K562 (cell line): ENCODE data around the gene PYM1. TPM values are rescaled to one million over a fixed set of nuclear protein-coding genes. Genes with fewer than 3 reads are reported as not detected.

Experiments
- ATAC-seq: fragments of 200-7000 bp; cut with Tn5 transposase; 3 replicates; pipeline ENCODE4 v1.9.1; 2020; ENCODE audit warnings: moderate library complexity
- BruUV-seq: library from RNA; stranded (reverse); fragments of 400-500 nt; replicated peaks from 2 replicates; lab custom pipeline; 2021; lab: Mats Ljungman, UMichigan
- CTCF ChIA-PET: fragments of 300-600 bp; formaldehyde crosslinking; extraction: SDS; loops from one replicate; lab custom pipeline; 2021; ENCODE audit warnings: low intra/inter-chr PET ratio; lab: Yijun Ruan, JAX
- POLR2A ChIA-PET: fragments of 300-600, 350-650 bp; sonication (Branson Sonifier 250); formaldehyde crosslinking; extraction: SDS; loops from one replicate; lab custom pipeline; 2021; ENCODE audit warnings: antibody characterized with exemption, inconsistent platforms; lab: Yijun Ruan, JAX
- DNase-seq, 4 experiments: peaks; one replicate each; pipeline versions ENCODE4 v3.0.0 to v3.0.0-alpha.2; 2011 to 2018; ENCODE audit warnings: low spot score in 3 of 4, mixed read lengths in 3 of 4; ENCODE audit errors: extremely low read depth in 1 of 4
- FAIRE-seq: peaks from 2 replicates; lab custom pipeline; 2011; peaks lifted over from hg19 to GRCh38; lab: Jason Lieb, UNC
- H2AFZ ChIP-seq: 2 replicates; pipeline ENCODE4 v1.6.0; 2011; ENCODE audit warnings: low read depth, low read length, control low read depth, inconsistent platforms
- H3K27ac ChIP-seq: fragments of 200-600 bp; 3 replicates; pipeline ENCODE4 v1.8.0; 2011; ENCODE audit warnings: low read depth, mild to moderate bottlenecking, control low read depth, inconsistent platforms, low read length, moderate library complexity, mixed read lengths; ENCODE audit errors: extremely low read depth
- H3K27me3 ChIP-seq, 2 experiments: fragments of 300-600 bp in 1 of 2; 2 replicates in 1 of 2; 3 replicates in 1 of 2; pipeline versions ENCODE4 v1.6.0 to v1.8.0; 2011; ENCODE audit warnings: inconsistent platforms in 2 of 2, low read length in 2 of 2, mild to moderate bottlenecking in 1 of 2, mixed read lengths in 1 of 2, moderate library complexity in 1 of 2; ENCODE audit not compliant: control insufficient read depth in 2 of 2, insufficient read depth in 2 of 2
- H3K36me3 ChIP-seq: fragments of 300-600 bp; 3 replicates; pipeline ENCODE4 v1.8.0; 2011; ENCODE audit warnings: mild to moderate bottlenecking, low read length, inconsistent platforms; ENCODE audit not compliant: control insufficient read depth, insufficient read depth
- H3K4me1 ChIP-seq, 2 experiments: fragments of 200-600 bp in 1 of 2; replicated peaks in 1 of 2; 2 replicates in 1 of 2; 3 replicates in 1 of 2; pipeline versions ENCODE4 v1.5.1 to v1.8.0; 2011; ENCODE audit warnings: inconsistent platforms in 2 of 2, low read length in 2 of 2, mild to moderate bottlenecking in 1 of 2, mixed read lengths in 1 of 2, moderate library complexity in 1 of 2; ENCODE audit not compliant: control insufficient read depth in 2 of 2, insufficient read depth in 2 of 2
- H3K4me2 ChIP-seq: 2 replicates; pipeline ENCODE4 v1.6.1; 2011; ENCODE audit warnings: low read length, control low read depth, inconsistent platforms, mixed read lengths; ENCODE audit not compliant: insufficient read depth
- H3K4me3 ChIP-seq: fragments of 200-600 bp; sonication (generic), shearing (Covaris generic); 2 replicates; pipeline ENCODE4 v1.5.1; 2016; ENCODE audit warnings: control low read depth, inconsistent platforms
- H3K79me2 ChIP-seq: fragments of 200-600 bp; 3 replicates; pipeline ENCODE4 v1.8.0; 2011; ENCODE audit warnings: low read length, inconsistent platforms; ENCODE audit not compliant: control insufficient read depth, insufficient read depth
- H3K9ac ChIP-seq, 2 experiments: 2 replicates each; pipeline versions ENCODE4 v1.6.0 to v1.6.1; 2011; ENCODE audit warnings: low read depth in 2 of 2, low read length in 2 of 2, control low read depth in 1 of 2, inconsistent platforms in 1 of 2, mild to moderate bottlenecking in 1 of 2, mixed read lengths in 1 of 2; ENCODE audit not compliant: insufficient read depth in 1 of 2
- H3K9me1 ChIP-seq: one replicate; pipeline ENCODE4 v1.6.0; 2011; ENCODE audit warnings: inconsistent platforms, mild to moderate bottlenecking, low read length, moderate library complexity; ENCODE audit not compliant: control insufficient read depth, insufficient read depth
- H3K9me3 ChIP-seq: replicated peaks from 2 replicates; pipeline ENCODE4 v1.5.1; 2011; ENCODE audit warnings: low read depth, low read length, inconsistent platforms; ENCODE audit not compliant: control insufficient read depth, insufficient read depth
- H4K20me1 ChIP-seq: replicated peaks from 2 replicates; pipeline ENCODE4 v1.6.1; 2011; ENCODE audit warnings: low read length, inconsistent platforms, mixed read lengths; ENCODE audit not compliant: control insufficient read depth, insufficient read depth
- CHD2 ChIP-seq: IDR thresholded peaks from 2 replicates; pipeline ENCODE4 v1.6.1; 2011; ENCODE audit warnings: low read depth, low read length
- CHD4 ChIP-seq: fragments of 200-600 bp; sonication (generic); IDR thresholded peaks from 3 replicates; pipeline ENCODE4 v1.6.1; 2012; ENCODE audit warnings: low read depth, mild to moderate bottlenecking, mixed read lengths, low read length, inconsistent platforms; ENCODE audit not compliant: insufficient read depth, insufficient replicate concordance, poor library complexity, severe bottlenecking
- ELK1 ChIP-seq: sonication (generic); formaldehyde crosslinking; IDR thresholded peaks from 2 replicates; pipeline ENCODE4 v1.8.1; 2022; ENCODE audit warnings: missing genetic modification reagents
- FOXJ3 ChIP-seq: sonication (generic); formaldehyde crosslinking; IDR thresholded peaks from 2 replicates; pipeline ENCODE4 v1.4.0; 2020; ENCODE audit warnings: mild to moderate bottlenecking, missing genetic modification reagents
- ILF3 ChIP-seq: fragments of 450-650 bp; IDR thresholded peaks from 2 replicates; pipeline ENCODE4 v1.6.1; 2018; ENCODE audit warnings: antibody characterized with exemption, mild to moderate bottlenecking, moderate library complexity, borderline replicate concordance
- KDM1A ChIP-seq, 2 experiments: fragments of 450-650 bp; IDR thresholded peaks; 2 replicates each; pipeline ENCODE4 v1.6.1; 2016; ENCODE audit warnings: mild to moderate bottlenecking in 2 of 2
- L3MBTL2 ChIP-seq: fragments of 450-650 bp; IDR thresholded peaks from 2 replicates; pipeline ENCODE4 v1.6.1; 2016; ENCODE audit warnings: mild to moderate bottlenecking, moderate library complexity
- LCOR ChIP-seq: sonication (generic); formaldehyde crosslinking; IDR thresholded peaks from 2 replicates; pipeline ENCODE4 v1.8.0; 2022; ENCODE audit warnings: mild to moderate bottlenecking, missing genetic modification reagents
- NCOA1 ChIP-seq: fragments of 450-650 bp; IDR thresholded peaks from 2 replicates; pipeline ENCODE4 v1.6.1; 2016; ENCODE audit warnings: low read depth
- NONO ChIP-seq, 2 experiments: fragments of 200-400 bp in 1 of 2; fragments of 450-650 bp in 1 of 2; formaldehyde crosslinking in 1 of 2; IDR thresholded peaks; 2 replicates each; pipeline ENCODE4 v1.6.1; 2017; ENCODE audit warnings: low read depth in 2 of 2, mild to moderate bottlenecking in 2 of 2, moderate library complexity in 2 of 2, low read length in 1 of 2
- ZC3H8 ChIP-seq: fragments of 450-650 bp; IDR thresholded peaks from 2 replicates; pipeline ENCODE4 v1.6.1; 2017
- ZNF239 ChIP-seq: fragments of 250-450 bp; sonication (Bioruptor Pico); IDR thresholded peaks from 2 replicates; pipeline ENCODE4 v1.4.0; 2020; ENCODE audit warnings: mild to moderate bottlenecking
- ZNF785 ChIP-seq: fragments of 250-450 bp; sonication (Bioruptor Pico); IDR thresholded peaks from 2 replicates; pipeline ENCODE4 v1.4.0; 2020; ENCODE audit warnings: mild to moderate bottlenecking
- WGBS: fragments of 100-300 bp; shearing (Covaris generic); methylation state at CpG from one replicate; pipeline ENCODE4 v1.1.6; 2016; ENCODE audit warnings: low coverage, mixed read lengths; ENCODE audit not compliant: insufficient coverage; ENCODE audit errors: missing lambda C conversion rate; 5-methylcytosine and 5-hydroxymethylcytosine counted together
- in situ Hi-C: fragments of 300-500 bp; cut with MboI; formaldehyde crosslinking; loops from 4 replicates; pipeline ENCODE4 v1.15.0; 2018; ENCODE audit warnings: inconsistent platforms, mixed read lengths
- intact Hi-C: fragments of 100-400 bp; cut with micrococcal nuclease; formaldehyde crosslinking; loops from 2 replicates; pipeline ENCODE4 v1.14.2; 2022
- polyA plus RNA-seq, 8 experiments: library from polyadenylated mRNA; depleted of rRNA in 4 of 8; stranded (reverse) in 5 of 8; unstranded in 3 of 8; fragments of >200 nt; fragmentation: Nextera tagmentation in 2 of 8; fragmentation: Illumina TruSeq in 1 of 8; extraction: Ambion mirVana in 2 of 8; extraction: Trizol in 1 of 8; gene quantifications; 2 replicates each; pipeline versions ENCODE4 v1.2.1 to v1.2.3, GENCODE V29; 2011 to 2014; ENCODE audit warnings: inconsistent platforms in 1 of 8, missing spikeins in 1 of 8
- total RNA-seq, 7 experiments: library from RNA; depleted of rRNA in 6 of 7; stranded (reverse); fragments of >200 nt in 6 of 7; fragmentation: Illumina TruSeq in 2 of 7; extraction: Trizol in 2 of 7; gene quantifications; 2 replicates each; pipeline versions ENCODE4 v1.2.1 to v1.2.3, GENCODE V29; 2011 to 2021; ENCODE audit warnings: low replicate concordance in 1 of 7

Gene PYM1
- total and polyA plus RNA-seq, 9 of the 15 experiments (the other 6 are each of a cell fraction or from before 2014, with no cell fraction given): 29.0 to 51.3 (median 34.1) TPM

- peak overlapping the region; percentile 91; the same call in 1 of the 2 replicates for H3K4me2 ChIP-seq
- no peak overlapping the region; a peak in 1 of 4 replicates for H3K9ac ChIP-seq
- H3K9me3 ChIP-seq: no peaks in the 10 kb centered on the region
- peaks cover 25 to 35% of the 10 kb centered on the region in 2 experiments; a peak in 4 of 5 replicates for H3K4me1 ChIP-seq
- FAIRE-seq: no peak
- no peaks in the 10 kb centered on the region for H4K20me1 ChIP-seq
- no peak for ATAC-seq
- WGBS: 69% methylated on average over 8 of the region's 8 CpGs
- no peaks in the 10 kb centered on the region for H3K9me1 ChIP-seq
- TF ChIP-seq NCOA1: no peak
- TF ChIP-seq FOXJ3 (CRISPR knock-in tag): no peak
- no peak for TF ChIP-seq CHD2
- TF ChIP-seq NONO (IDR thresholded peaks at IDR 0.05; ENCODE audit: low read depth in 2 of 2, low read length in 1 of 2): no peak
- no peak for TF ChIP-seq ZNF239 (CRISPR knock-in tag)
- no peak for TF ChIP-seq ILF3
- TF ChIP-seq ZNF785: no peak
- no peak for TF ChIP-seq ELK1 (CRISPR knock-in tag)
- TF ChIP-seq L3MBTL2: no peak
- TF ChIP-seq ZC3H8: no peak
- TF ChIP-seq KDM1A (IDR thresholded peaks at IDR 0.05): no peak
- TF ChIP-seq CHD4: no peak
- no peak for TF ChIP-seq LCOR (CRISPR knock-in tag)
- in situ Hi-C loops: no loop called here
- peaks cover 12% of the 10 kb centered on the region for H3K36me3 ChIP-seq
- no peak overlapping the region for H2AFZ ChIP-seq
- no peak overlapping the region for H3K4me3 ChIP-seq
- no peak for DNase-seq
- POLR2A ChIA-PET: no interaction called here
- no peaks in the 10 kb centered on the region for H3K27me3 ChIP-seq
- H3K27ac ChIP-seq: no peak overlapping the region
- no TSS peak for BruUV-seq
- H3K79me2 ChIP-seq: peaks cover 45% of the 10 kb centered on the region
- intact Hi-C loops: loop anchor here (5.0 kb wide), 1 partner anchor 43 kb away; the partner anchor contains the start of gene RAB5B
- CTCF ChIA-PET: no interaction called here
These were observed 1.7 kb upstream of the PYM1 start for GRCh38 chr12:55929306-55929791.
